NCI-H1092 treated with DMSO at 0.1 percent for 48 hours (cell line): ENCODE results near the gene GNAS.

Experiments
- DNase-seq: peaks from one replicate; lab custom pipeline; 2025; lab: John Stamatoyannopoulos, UW

Gene GNAS

DNA sequence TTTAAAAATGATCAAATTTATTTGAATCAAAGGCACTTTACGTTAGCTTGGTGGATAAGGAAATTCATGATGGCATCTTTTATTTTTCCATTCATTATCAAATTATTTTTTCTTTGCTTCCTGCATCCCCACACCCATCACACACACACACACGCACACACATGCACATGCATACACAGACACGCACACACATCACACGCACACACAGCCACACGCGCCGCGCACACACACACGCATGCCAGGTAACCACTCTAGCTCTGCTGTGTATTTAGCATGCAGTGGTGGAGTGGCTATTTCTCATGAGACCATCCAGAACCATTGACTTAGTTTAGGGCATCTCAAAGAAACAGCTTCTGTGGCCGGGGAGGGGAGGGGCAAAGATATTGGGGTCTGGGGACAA, 47.0 kb downstream of the GNAS start:
- no peak for DNase-seq

DNA sequence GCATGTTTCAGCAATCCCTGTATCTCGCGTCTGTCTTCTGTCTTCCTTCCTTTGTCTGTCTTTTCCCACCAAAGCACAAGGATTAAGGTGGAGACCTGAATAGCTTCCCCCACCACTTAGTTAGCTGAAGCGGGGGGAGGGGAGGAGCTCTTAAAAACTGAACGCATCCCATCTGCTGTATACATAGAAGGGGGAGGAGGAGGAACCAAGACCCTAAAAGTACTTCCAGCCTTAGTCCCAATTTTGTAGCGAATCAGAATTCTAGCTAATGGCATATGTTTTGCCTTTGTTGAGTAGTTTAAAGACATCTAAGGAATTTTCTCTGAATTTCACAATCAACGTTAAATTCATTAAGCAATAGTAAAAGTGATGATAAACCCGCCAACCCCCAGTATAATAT, 47.9 kb downstream of the GNAS start:
- DNase-seq, result no peak

DNA sequence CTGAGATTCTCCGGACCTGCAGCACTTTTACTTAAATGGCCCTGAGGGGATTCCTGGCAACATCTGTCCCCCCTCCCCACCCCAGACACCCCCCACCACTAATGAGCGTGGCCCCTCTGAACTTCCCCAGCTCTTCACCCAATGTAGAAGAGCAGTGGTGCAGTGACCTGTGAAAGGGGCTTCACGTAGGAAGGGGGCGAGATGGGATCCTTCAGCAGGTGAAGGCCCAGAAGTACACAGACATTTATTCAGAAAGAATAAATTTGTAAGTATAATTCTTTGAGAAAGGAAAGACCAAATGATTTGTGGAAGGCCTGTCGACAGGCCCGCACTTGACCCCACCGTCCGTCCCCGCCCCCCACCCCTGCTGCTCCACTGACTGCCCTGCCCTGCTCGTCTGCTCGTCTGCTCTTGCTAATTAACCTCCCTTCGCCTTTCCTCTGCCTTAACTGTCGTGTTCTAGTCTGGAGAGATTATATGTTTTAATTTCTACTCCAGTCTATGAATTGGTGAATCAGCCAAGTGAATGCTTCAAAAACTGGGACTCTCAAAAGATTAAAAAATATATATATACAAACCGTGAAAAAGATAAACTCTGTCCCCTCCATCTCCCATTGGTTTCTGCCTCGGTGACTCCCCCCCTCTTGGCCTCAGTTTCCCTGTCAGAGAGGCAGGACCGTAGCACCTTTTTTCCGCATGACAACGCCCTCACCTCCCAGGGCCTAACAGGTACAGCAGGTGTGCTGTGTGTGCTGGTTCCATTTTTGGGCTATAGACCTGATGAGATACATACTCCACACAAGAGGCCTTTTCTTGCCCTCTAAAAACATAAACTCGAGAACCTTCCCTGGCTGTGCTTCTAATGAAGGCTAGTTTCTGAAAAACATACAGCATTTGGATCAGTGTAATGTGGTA, 49.2 kb downstream of the GNAS start:
- DNase-seq, result no peak

DNA sequence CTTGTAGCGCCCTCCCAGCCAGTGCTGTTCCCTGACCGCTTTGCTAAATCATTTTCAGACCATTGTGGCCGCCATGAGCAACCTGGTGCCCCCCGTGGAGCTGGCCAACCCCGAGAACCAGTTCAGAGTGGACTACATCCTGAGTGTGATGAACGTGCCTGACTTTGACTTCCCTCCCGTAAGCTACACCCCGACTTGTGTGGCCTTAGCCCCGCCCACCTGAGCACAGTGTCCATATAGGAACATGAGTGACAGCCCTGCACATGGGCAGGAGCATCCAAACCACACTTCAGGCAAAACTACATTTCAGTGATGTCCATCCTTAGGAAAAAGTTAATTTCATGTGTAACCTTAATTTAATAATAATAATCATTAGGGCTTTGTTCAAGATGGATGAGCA, 51.1 kb downstream of the GNAS start:
- DNase-seq, result no peak

DNA sequence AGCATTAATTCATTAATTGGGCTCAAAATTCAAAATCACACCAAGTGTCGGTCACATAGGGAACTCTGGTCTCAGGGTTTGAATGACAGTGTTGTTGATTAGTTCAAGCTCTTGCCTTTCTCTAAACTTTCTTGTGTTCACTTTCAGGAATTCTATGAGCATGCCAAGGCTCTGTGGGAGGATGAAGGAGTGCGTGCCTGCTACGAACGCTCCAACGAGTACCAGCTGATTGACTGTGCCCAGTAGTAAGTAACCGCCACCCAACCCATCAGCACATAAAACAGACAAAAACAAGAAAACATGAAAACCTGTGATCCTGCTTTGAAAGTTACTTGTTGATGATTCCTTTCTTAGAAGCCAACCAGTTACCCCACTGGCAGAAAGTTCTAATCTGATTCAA, 52.7 kb downstream of the GNAS start:
- DNase-seq, result no peak

DNA sequence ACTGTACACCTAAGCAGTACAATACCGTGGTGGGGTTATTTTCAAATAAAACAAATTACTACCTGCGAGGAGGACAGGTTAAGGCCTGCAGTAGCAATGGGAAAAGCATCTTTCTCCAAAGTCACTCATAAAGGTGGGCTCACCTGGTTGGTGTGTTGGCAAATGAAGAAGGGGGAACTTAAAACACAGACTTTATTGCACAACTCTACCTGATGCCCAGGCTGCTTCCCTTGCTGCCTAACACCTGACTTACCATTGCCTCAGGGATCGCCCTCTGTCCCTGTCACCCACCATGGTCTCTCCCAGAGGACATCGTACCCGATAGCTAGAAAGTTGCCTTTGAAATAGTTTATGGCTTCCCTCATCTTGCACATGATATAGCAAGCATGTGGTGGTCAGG, 53.6 kb downstream of the GNAS start:
- no peak for DNase-seq

DNA sequence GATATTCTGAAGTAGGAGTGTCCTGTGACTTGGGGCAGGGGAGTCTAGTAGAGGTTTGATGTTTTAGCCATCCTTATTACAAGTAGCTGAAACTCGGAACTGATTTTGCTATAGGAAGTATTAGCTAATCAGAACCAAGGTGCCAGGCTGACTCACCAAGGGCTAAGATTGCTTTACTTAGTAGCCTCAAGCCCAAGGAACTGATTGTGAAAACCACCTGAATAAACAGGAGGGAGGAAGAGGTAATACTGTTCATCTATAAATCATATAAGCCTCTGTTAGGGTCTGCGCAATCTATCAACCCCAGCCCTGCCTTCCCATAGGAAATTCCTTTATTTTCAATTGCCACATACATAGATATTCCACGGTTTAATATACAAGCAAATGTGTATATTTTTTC, 54.4 kb downstream of the GNAS start:
- no peak for DNase-seq

DNA sequence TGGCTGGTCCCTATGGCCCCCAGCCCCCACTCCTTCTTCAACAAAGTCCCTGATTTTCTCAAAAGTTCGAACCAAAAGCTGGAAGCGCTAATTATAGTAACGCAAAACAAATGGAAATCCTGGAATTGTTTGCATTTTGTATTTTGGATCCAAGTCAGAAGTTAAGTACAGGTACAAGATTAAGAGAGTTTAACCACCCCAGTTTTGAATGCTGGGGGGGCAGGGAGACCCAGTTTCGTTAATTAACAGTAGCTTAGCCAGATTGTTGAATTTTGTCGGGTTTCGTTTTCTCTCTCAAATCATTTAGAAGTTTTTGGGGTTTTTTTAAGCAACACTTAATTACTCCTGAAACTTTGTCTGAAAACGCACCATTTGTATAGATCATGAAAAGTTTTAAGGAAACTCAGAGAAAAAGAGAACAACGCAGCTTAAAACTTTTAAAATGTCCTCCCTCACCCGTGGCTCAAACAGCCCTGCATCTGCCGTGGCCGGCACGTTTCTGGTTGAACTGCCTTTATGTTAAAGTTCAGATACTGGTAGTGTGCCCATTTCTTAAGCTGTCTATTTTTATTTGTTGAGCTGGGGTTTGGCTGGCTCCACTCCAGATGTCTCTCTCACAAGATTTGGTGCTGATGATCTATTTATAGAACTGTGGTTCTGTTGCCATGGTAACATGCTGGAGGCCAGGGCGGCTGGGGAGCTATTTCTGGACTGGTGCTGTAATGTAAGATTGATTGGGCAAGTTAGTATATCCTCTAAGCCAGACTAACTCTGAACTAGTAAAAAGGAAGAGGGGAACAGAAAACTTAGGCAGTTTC, 55.0 kb downstream of the GNAS start:
- no peak for DNase-seq

DNA sequence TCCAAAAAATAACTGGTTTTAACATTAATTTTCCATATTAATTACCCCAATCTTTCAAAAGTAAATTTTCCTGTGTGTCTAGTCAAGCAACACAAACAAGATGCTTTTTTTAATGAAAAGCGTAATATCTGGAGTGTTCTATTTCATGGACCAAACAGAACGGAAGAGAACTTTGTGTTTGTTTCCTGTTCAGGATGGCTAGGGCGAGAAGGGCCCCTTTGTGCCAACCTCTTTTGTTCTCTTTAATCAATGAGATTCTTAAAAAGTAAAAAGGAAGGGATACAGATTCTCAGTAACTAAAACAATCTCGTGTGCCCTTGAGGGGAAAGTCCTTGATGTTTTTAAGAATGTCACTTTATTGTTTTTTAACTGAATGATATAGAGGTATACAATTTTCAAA, 55.7 kb downstream of the GNAS start:
- DNase-seq, result no peak

DNA sequence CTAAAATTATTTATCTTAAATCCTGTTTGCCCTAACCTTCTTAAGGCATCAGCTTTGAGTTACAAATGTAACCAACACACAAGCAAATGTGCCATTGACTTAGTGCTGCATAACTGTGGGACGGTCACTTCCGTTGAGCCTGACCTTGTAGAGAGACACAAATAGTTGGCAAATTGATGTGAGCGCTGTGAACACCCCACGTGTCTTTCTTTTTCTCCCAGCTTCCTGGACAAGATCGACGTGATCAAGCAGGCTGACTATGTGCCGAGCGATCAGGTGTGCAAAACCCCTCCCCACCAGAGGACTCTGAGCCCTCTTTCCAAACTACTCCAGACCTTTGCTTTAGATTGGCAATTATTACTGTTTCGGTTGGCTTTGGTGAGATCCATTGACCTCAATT, 56.4 kb downstream of the GNAS start:
- no peak for DNase-seq

DNA sequence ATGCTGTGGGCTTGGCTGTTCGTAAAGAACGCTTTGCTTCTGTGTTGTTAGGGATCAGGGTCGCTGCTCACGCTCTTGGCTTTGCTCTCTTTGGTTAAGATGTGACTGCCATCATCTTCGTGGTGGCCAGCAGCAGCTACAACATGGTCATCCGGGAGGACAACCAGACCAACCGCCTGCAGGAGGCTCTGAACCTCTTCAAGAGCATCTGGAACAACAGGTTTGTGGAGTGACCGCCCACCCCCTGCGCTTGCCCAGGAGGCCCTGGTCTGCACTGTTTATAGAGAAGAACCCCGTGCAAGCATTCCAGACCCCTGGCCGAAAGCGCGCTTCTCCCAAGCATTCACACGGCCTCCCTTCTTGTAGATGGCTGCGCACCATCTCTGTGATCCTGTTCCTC, 57.1 kb downstream of the GNAS start:
- no peak for DNase-seq

DNA sequence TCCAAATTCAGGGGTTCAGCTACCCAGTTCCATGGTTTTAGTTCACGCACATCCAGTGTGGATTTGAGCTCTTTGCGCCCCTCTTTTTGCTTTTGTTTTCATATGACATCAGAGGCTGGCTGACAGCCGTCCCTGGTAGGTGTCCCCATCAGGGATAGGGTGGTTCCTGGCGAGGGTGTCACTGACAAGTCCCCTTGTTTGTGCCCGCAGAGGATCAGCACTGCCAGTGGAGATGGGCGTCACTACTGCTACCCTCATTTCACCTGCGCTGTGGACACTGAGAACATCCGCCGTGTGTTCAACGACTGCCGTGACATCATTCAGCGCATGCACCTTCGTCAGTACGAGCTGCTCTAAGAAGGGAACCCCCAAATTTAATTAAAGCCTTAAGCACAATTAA, 58.0 kb downstream of the GNAS start:
- DNase-seq, result no peak

DNA sequence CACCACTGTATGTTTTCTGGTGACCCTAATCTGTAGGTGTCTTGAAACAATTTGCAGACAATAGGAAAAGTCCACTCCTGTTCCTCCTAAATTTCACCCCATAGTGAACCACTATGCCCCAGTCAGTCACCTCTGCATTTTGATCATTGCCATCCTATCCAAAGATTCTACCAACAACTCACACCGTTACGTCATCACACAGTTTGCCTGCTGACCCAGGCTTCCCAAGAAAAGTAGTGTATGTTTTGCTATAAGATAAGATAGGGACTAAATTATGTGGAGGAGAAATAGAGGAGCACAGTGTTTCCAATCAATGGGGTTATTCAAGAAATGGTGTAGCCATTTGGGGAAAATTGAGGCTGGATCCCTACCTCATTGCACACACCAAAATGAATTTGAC, 58.8 kb downstream of the GNAS start:
- DNase-seq, result no peak

DNA sequence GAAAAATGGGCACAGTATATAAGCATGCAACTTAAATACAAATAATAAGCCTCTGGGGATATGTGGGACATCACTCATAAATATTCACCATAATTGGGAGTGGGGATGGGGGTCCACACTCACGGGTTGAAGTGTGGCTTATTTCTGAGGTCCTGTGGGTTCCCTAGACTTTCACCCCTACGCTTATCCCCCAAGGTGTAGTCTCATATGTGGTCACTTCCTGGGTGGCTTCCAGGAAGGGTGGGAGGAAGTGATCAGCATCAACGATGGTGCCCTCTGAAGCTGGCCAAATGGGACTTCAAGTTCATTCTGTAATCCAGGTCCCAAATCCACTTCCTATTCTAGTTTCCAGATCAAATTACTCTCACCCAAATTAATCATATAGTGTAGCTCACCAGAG, 59.5 kb downstream of the GNAS start:
- no peak for DNase-seq

DNA sequence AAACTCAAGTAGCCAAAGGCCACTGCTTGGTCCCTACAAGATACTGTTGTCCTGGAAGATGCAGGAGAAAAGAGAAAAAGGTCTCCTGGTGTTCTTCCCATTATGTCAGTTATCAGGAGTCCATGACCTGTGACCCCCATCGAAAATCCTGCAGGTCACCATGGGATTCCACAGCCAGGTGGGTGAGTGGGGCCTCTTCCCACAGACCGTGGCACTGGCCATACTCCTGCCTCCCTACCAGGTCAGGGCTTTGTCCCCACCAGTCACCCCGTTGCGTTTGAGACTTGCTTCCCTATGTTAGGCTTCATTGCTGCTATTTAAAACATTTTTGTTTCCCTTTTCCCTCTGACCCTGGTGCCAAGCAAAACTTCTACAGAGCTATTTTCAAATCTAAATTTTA, 60.6 kb downstream of the GNAS start:
- no peak for DNase-seq

DNA sequence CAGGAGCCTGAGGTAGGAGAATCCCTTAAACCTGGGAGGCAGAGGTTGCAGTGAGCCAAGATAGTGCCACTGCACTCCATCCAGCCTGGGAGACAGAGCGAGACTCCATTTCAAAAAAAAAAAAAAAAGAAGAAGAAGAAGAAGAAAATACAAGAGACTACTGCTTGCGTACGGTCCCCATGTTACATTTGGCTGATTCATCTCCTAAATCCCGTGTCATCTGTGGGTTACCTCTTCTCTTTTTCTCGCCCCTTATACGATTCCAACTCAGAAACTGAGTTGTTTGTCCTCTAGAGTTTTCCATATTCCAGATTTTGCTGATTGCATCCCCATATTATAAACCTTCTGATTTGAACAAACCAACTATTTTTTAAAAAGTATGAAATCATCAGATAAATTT, 66.1 kb downstream of the GNAS start:
- no peak for DNase-seq

DNA sequence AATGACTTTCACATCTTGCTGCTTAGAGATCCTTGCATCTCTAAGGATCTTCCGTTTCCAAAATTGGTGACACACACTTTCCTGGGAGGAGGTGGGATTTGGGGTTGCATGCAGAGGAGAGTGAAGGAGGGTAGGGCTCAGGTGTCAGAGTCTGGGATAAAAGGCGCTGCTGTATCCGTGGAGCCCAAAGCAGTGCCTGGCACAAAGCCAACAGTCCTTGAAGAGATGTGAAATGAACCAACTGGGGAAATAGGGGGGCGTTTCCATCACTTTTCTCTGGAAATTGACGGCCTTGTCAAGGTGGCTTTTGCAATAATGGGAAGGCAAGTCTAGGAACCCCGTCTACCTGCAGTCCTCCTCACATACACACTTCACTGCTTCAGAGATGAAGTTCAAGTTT, 69.0 kb downstream of the GNAS start:
- peak; percentile 10 for DNase-seq

DNA sequence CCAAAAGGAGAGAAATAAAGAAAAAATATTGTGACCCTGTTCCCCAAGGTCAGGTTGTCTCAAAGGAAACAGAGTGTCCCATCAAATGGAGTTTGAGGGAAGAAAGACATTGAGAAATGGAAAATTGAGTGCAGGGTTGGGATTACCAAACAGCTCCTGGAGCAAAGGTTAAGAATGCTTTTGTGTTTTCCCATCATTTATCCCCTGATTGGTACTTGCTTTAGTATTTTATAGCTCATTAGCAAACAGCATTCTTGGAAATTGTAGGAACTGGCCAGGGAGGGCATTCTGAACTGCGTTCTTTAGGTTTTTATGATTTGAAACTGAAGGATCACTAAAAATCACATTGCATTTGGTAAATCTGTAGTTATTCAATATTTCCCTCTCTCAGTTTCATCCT, 69.5 kb downstream of the GNAS start:
- no peak for DNase-seq

DNA sequence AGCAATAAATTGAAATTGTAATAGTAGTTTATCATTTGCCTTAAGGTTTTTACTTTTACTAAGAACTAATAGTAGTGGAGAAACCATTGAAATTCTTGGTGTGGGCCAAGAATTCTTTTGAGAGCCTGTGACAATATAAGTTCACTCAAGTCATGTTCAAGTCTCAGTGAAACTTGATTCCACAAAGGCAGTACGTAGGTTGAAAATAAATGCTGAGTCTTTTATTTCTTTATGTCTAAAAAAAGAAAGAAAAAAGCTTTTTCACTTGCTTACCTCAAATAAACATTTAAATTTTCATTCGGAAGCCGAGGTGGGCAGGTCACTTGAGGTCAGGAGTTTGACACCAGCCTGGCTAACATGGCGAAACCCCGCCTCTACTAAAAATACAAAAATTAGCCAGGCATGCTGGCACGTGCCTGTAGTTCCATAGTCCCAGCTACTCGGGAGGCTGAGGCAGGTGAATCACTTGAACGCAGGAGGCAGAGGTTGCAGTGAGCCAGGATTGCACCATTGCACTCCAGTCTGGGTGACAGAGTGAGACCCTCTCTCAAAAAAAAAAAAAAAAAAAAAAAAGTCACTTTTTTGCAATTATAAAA, 70.7 kb downstream of the GNAS start:
- no peak for DNase-seq

DNA sequence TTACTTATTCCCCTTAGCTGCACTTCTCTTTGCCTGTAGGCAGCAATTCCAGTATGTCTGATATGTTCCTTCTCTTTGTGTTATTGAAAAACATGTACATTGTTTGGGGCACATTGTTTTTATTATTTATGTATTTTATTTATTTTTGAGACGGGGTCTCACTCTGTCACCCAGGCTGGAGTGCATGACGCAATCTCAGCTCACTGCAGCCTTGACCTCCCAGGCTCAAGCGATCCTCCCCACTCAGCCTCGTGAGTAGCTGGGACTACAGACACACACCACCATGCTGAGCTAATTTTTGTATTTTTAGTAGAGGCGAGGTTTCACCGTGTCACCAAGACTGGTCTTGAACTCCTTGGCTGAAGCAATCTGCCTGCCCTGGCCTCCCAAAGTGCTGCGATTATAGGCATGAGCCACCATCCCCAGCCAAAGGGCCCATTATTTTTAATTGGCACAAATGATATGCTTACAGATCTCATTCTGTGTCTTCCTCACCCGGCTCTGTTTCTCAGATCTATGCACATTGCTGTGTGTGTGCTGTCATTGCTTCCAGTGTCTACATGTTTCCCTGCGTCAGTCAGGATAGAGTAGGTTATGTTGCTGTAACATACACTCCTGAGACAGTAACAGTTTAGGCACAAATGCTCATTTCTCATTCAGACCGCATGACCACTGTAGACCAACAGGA, 74.4 kb downstream of the GNAS start:
- no peak for DNase-seq

DNA sequence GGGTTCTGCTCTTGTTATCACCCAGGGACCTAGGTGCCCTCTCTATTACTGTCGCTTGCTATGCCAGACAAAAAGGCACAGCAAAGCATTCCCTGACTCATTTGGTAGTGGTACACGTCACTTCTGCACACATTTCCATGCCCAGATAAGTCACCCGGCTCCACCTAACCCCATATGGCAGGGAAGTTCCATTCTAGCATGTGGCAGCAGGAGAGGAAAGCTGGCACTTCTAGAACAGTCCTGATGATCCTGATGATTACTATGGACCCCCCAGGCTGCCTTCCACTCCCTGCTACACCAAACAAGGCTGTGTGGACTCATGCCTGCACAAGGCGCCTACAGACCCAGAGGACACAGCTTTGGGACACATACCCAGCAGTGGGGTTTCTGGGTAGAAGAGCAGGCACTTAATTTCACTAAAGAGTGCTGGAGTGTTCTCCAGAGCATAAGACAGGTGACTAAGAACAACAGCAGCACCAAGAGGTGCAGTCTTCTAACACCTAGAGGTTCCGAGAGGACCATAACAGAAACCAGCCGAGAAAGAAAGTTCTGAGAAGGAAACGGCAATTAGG, 75.1 kb downstream of the GNAS start:
- DNase-seq, result no peak

DNA sequence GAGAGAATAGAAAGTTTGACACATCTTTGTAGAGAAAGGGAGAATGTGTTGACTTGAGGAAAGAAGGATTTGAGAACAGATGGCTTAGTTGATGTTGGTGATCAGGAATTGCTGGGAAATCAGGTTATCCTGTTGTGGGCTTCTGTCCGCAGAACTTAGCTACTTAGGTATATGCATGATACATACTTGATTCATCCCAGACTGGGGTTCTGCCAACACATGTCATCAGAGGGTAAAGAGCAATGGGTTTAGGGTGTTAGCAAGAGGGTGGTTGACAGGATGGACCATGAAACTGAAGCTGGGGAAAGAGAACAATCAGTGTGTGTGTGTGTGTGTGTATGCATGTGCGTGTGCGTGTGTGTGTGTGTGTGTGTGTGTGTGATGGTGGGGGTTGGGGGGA, 78.0 kb downstream of the GNAS start:
- no peak for DNase-seq
